DND-41 (cell line): Measurements from ENCODE around the gene GPER1.

Experiments
- ATAC-seq: fragments of 200-7000 bp; cut with Tn5 transposase; 3 replicates; pipeline ENCODE4 v1.9.1; 2021; ENCODE audit warnings: low read depth; ENCODE audit not compliant: insufficient read depth
- DNase-seq: peaks from one replicate; pipeline ENCODE4 v3.0.0-alpha.2; 2020
- H2AFZ ChIP-seq: 2 replicates; pipeline ENCODE4 v1.6.0; 2012; ENCODE audit warnings: low read depth, low read length
- H3K27ac ChIP-seq: 2 replicates; pipeline ENCODE4 v1.5.1; 2012; ENCODE audit warnings: low read length, inconsistent platforms
- H3K27me3 ChIP-seq: fragments of 200-600 bp; sonication (generic); 2 replicates; pipeline ENCODE4 v1.6.0; 2012; ENCODE audit warnings: low read length, mild to moderate bottlenecking, inconsistent platforms; ENCODE audit not compliant: insufficient read depth, poor library complexity
- H3K36me3 ChIP-seq: 2 replicates; pipeline ENCODE4 v1.5.1; 2012; ENCODE audit warnings: low read length, inconsistent platforms; ENCODE audit not compliant: insufficient read depth
- H3K4me1 ChIP-seq: 2 replicates; pipeline ENCODE4 v1.5.1; 2012; ENCODE audit warnings: mild to moderate bottlenecking, low read length; ENCODE audit not compliant: insufficient read depth
- H3K4me2 ChIP-seq: 2 replicates; pipeline ENCODE4 v1.6.0; 2012; ENCODE audit warnings: mild to moderate bottlenecking, moderate library complexity, low read length, inconsistent platforms; ENCODE audit not compliant: insufficient read depth
- H3K4me3 ChIP-seq, 2 experiments: fragments of 200-600 bp in 1 of 2; shearing (Covaris generic) in 1 of 2; 2 replicates each; pipeline ENCODE4 v1.5.1; 2012 to 2016; ENCODE audit warnings: inconsistent platforms in 2 of 2, low read length in 2 of 2, mild to moderate bottlenecking in 2 of 2, low read depth in 1 of 2, moderate library complexity in 1 of 2
- H3K79me2 ChIP-seq: 2 replicates; pipeline ENCODE4 v1.6.0; 2012; ENCODE audit warnings: low read length, inconsistent platforms; ENCODE audit not compliant: insufficient read depth
- H3K9ac ChIP-seq: 2 replicates; pipeline ENCODE4 v1.6.0; 2012; ENCODE audit warnings: low read depth, mild to moderate bottlenecking, inconsistent platforms, low read length, moderate library complexity
- H3K9me3 ChIP-seq: 2 replicates; pipeline ENCODE4 v1.5.1; 2012; ENCODE audit warnings: low read length, moderate library complexity, mild to moderate bottlenecking, inconsistent platforms; ENCODE audit not compliant: insufficient read depth, severe bottlenecking
- H4K20me1 ChIP-seq: 2 replicates; pipeline ENCODE4 v1.6.0; 2012; ENCODE audit warnings: low read length; ENCODE audit not compliant: insufficient read depth
- CTCF ChIP-seq: IDR thresholded peaks from 2 replicates; pipeline ENCODE4 v1.5.1; 2012; ENCODE audit warnings: borderline replicate concordance, low read length, moderate library complexity, mild to moderate bottlenecking; ENCODE audit not compliant: poor library complexity, severe bottlenecking; ENCODE audit errors: extremely low read depth
- EZH2 ChIP-seq: IDR thresholded peaks from 3 replicates; pipeline ENCODE4 v1.6.1; 2012; ENCODE audit warnings: borderline replicate concordance, low read depth, mild to moderate bottlenecking, moderate library complexity, low read length, inconsistent platforms; ENCODE audit not compliant: severe bottlenecking

The GPER1 gene

GRCh38 chr7:1137517-1138167 is 49.7 kb downstream of the GPER1 start:
- TF ChIP-seq EZH2 = no peak
- TF ChIP-seq CTCF = no peak
- Histone ChIP-seq H3K79me2 (peaks cover 27% of the 10 kb centered on the region), H3K9me3 (no peaks in the 10 kb centered on the region), H3K4me3 (peak overlapping the region; percentile 95 to 100; a peak in 3 of 4 replicates), H3K27ac (peak overlapping the region; percentile 51; the same call in 1 of the 2 replicates), H3K9ac (peak overlapping the region; percentile 62), H3K36me3 (peaks cover 3% of the 10 kb centered on the region; the same call in 1 of the 2 replicates), H4K20me1 (peaks cover 4% of the 10 kb centered on the region; the same call in 1 of the 2 replicates), H3K27me3 (no peaks in the 10 kb centered on the region), H3K4me1 (peaks cover 23% of the 10 kb centered on the region), H2AFZ (peak overlapping the region; percentile 86), H3K4me2 (peak overlapping the region; percentile 83)
- DNase-seq = no peak
- ATAC-seq = peak; percentile 74

GRCh38 chr7:1140476-1141104 is 52.7 kb downstream of the GPER1 start:
- Histone ChIP-seq H3K4me2 (no peak overlapping the region), H3K9ac (no peak overlapping the region), H3K4me1 (peaks cover 23% of the 10 kb centered on the region), H3K4me3 (no peak overlapping the region), H2AFZ (no peak overlapping the region), H3K36me3 (no peaks in the 10 kb centered on the region), H3K27ac (no peak overlapping the region), H3K27me3 (no peaks in the 10 kb centered on the region), H3K79me2 (peaks cover 14% of the 10 kb centered on the region), H4K20me1 (no peaks in the 10 kb centered on the region), H3K9me3 (no peaks in the 10 kb centered on the region)
- DNase-seq (no peak), ATAC-seq (no peak)
- TF ChIP-seq EZH2 (no peak), CTCF (no peak)

GRCh38 chr7:1141651-1142050 is 53.7 kb downstream of the GPER1 start:
- Histone ChIP-seq H3K79me2 (peaks cover 12% of the 10 kb centered on the region), H3K9me3 (no peaks in the 10 kb centered on the region), H2AFZ (no peak overlapping the region), H3K4me2 (no peak overlapping the region), H3K27me3 (no peaks in the 10 kb centered on the region), H3K9ac (no peak overlapping the region), H3K36me3 (no peaks in the 10 kb centered on the region), H4K20me1 (no peaks in the 10 kb centered on the region), H3K27ac (no peak overlapping the region), H3K4me3 (no peak overlapping the region), H3K4me1 (peaks cover 21% of the 10 kb centered on the region)
- ATAC-seq = no peak
- no peak for DNase-seq
- no peak for TF ChIP-seq CTCF
- no peak for TF ChIP-seq EZH2
